Heart right ventricle (tissue), 16 donors: ENCODE measurements around the gene ALDH16A1. TPM values are rescaled to one million over a fixed set of nuclear protein-coding genes. Genes with fewer than 3 reads are reported as not detected.

ENCODE experiments used
- ATAC-seq, 8 donors: fragments of 200-7000 bp; cut with Tn5 transposase; one replicate each; pipeline ENCODE4 v1.9.1; 2020; ENCODE audit warnings: mild to moderate bottlenecking in 8 of 8, moderate library complexity in 8 of 8, moderate number of reproducible peaks in 1 of 8
- DNase-seq, 2 donors: peaks; one replicate each; pipeline ENCODE4 v3.0.0-alpha.2; 2020
- H3K27ac ChIP-seq, 10 donors: fragments of 200-600 bp; sonication (generic) in 2 of 10; one replicate each; pipeline versions ENCODE4 v1.5.0 to v1.8.0; 2020 to 2022; ENCODE audit warnings: mild to moderate bottlenecking in 3 of 10
- H3K27me3 ChIP-seq, 7 donors: fragments of 200-600 bp; one replicate each; pipeline ENCODE4 v1.8.0; 2021 to 2022; ENCODE audit warnings: mild to moderate bottlenecking in 2 of 7
- H3K36me3 ChIP-seq, 9 donors: fragments of 200-600 bp; sonication (generic) in 1 of 9; one replicate each; pipeline versions ENCODE4 v1.5.0 to v1.8.0; 2020 to 2022; ENCODE audit warnings: mild to moderate bottlenecking in 2 of 9
- H3K4me1 ChIP-seq, 9 donors: fragments of 200-600 bp; sonication (generic) in 1 of 9; one replicate each; pipeline versions ENCODE4 v1.5.0 to v1.8.0; 2020 to 2022; ENCODE audit warnings: mild to moderate bottlenecking in 4 of 9
- H3K4me3 ChIP-seq, 10 donors: fragments of 200-600 bp; sonication (generic) in 2 of 10; one replicate each; pipeline versions ENCODE4 v1.5.0 to v1.8.0; 2020 to 2022; ENCODE audit warnings: mild to moderate bottlenecking in 7 of 10, moderate library complexity in 2 of 10
- H3K9me3 ChIP-seq, 11 donors: fragments of 200-600 bp in 10 of 11; sonication (generic) in 2 of 11; one replicate each; pipeline versions ENCODE4 v1.5.0 to v1.8.0; 2013 to 2022; ENCODE audit warnings: mild to moderate bottlenecking in 2 of 11, control low read depth in 1 of 11, moderate library complexity in 1 of 11
- CTCF ChIP-seq, 9 donors: fragments of 200-600 bp; sonication (generic) in 2 of 9; IDR thresholded peaks; one replicate each; pipeline versions ENCODE4 v1.5.0 to v1.8.0; 2021 to 2022; ENCODE audit warnings: antibody characterized with exemption in 9 of 9, mild to moderate bottlenecking in 5 of 9, moderate library complexity in 1 of 9
- WGBS, 2 donors: extraction: QIAGEN DNeasy Blood & Tissue Kit; methylation state at CpG; one replicate each; pipeline ENCODE4 v1.1.7; 2013; ENCODE audit warnings: inconsistent platforms in 1 of 2; 5-methylcytosine and 5-hydroxymethylcytosine counted together
- intact Hi-C, 10 donors: fragments of 100-400 bp; cut with DNase I; formaldehyde crosslinking; loops; one replicate each; pipeline versions ENCODE4 v1.11.1 to v1.14.2; 2022
- polyA plus RNA-seq, 2 donors: library from polyadenylated mRNA; stranded (reverse); fragments of 200-250 nt; gene quantifications; one replicate each; pipeline ENCODE4 v1.2.3, GENCODE V29; 2013
- total RNA-seq, 10 donors: library from RNA; stranded (reverse); fragmentation: NEBNext Ultra II Directional in 3 of 10; extraction: Animal tissue kit (Norgen Biotek cat#: 25700) in 3 of 10; gene quantifications; one replicate each; pipeline versions ENCODE4 v1.2.1 to v1.2.4, GENCODE V29; 2021 to 2023
- donor health status: Arrhythmogenic right ventricular cardiomyopathy.
- donor health status: ischemic (EF 13 %, LVEDD 7.1; RV severe dilation, severe dysfunction).
- donor health status: healthy with polysubstance abuse.
- donor health status: DM: no; HTN: yes; CAD: no.
- donor health status: DM: no; HTN: no; CAD: no.
- donor health status: ischemic (EF 25% LVEDD 6.9; RV normal size, moderate dysfunction).
- donor health status: ischemic (EF 25% LVEDD 5.7; RV mildly dilated, moderate dysfunction).
- donor health status: healthy.
- donor health status: DM: yes; HTN: yes; CAD: no.
- donor health status: Ischemic cardiomyopathy.
- donor health status: ischemic (EF 35%, LVEDD 5.7; RV mildly dilated, moderate dysfunction).
- donor health status: nonischemic (EF 11% LVEDD 7.7; RV severe dilation, severe dysfunction).
- donor health status: DM: yes; HTN: yes; CAD: no.
- donor health status: PGD.
- donor health status: ischemic (EF 29% LVEDD 5.4; RV normal size, mild dysfunction).
- donor health status: nonischemic (EF 23%, LVEDD 6.1; RV moderate dilation, normal function).

Gene ALDH16A1
- total and polyA plus RNA-seq, 12 donors = 4.4 to 19.9 (median 8.7) TPM

GRCh38 chr19:49491804-49492572, 39.0 kb downstream of the ALDH16A1 start:
- 64 to 69% methylated on average over 7 of the region's 7 CpGs for WGBS, 2 donors
- DNase-seq (no peak), ATAC-seq (no peak)
- intact Hi-C loops = no loop called here
- H3K4me1 ChIP-seq = peaks cover 15 to 43% (median 35%) of the 10 kb centered on the region in 9 donors
- no peak overlapping the region for H3K27ac ChIP-seq
- no peaks in the 10 kb centered on the region for H3K27me3 ChIP-seq
- TF ChIP-seq CTCF (IDR thresholded peaks at IDR 0.05) = no peak
- H3K36me3 ChIP-seq = peaks cover 12 to 52% (median 40%) of the 10 kb centered on the region in 9 donors
- H3K9me3 ChIP-seq = no peaks in the 10 kb centered on the region
- H3K4me3 ChIP-seq = no peak overlapping the region

GRCh38 chr19:49492573-49493405, 39.8 kb downstream of the ALDH16A1 start:
- Histone ChIP-seq H3K4me3 (no peak overlapping the region), H3K9me3 (no peaks in the 10 kb centered on the region), H3K4me1 (peaks cover 22 to 51% (median 42%) of the 10 kb centered on the region in 9 donors), H3K36me3 (peaks cover 12 to 59% (median 46%) of the 10 kb centered on the region in 9 donors), H3K27ac (peak overlapping the region in 1 of 10 donors; percentile 15), H3K27me3 (no peaks in the 10 kb centered on the region)
- intact Hi-C loops = no loop called here
- 67 to 71% methylated on average over 12 of the region's 12 CpGs for WGBS, 2 donors
- TF ChIP-seq CTCF (IDR thresholded peaks at IDR 0.05) = no peak
- DNase-seq (no peak), ATAC-seq (no peak)

- ATAC-seq (no peak), DNase-seq (no peak)
- H3K4me3 ChIP-seq = peak overlapping the region; percentile 63 to 97 (median 82)
- TF ChIP-seq CTCF (IDR thresholded peaks at IDR 0.05) = no peak
- intact Hi-C loops = loop anchor here in 4 of 10 donors (1.0 to 5.0 kb wide), 4 partner anchors 9 to 381 kb away; partner anchors contain the start of genes AKT1S1 (in 1 of the 4), PRMT1 (in 1 of the 4), RPL13A (in 1 of the 4) and TBC1D17 (in 1 of the 4)
- H3K27ac ChIP-seq = peak overlapping the region; percentile 87 to 99 (median 92)
- no peaks in the 10 kb centered on the region for H3K27me3 ChIP-seq
- H3K36me3 ChIP-seq = peaks cover 0 to 51% (median 45%) of the 10 kb centered on the region in 9 donors
- H3K9me3 ChIP-seq = no peaks in the 10 kb centered on the region
- 0 to 1% methylated on average over 11 of the region's 11 CpGs for WGBS, 2 donors
- H3K4me1 ChIP-seq = peaks cover 11 to 60% (median 49%) of the 10 kb centered on the region in 9 donors
These were observed 43.6 kb downstream of the ALDH16A1 start for GRCh38 chr19:49496574-49497008.
